Muscle of arm (tissue), 14 donors: Measurements from ENCODE around the gene TMC4. TPM values are rescaled to one million over a fixed set of nuclear protein-coding genes. Genes with fewer than 3 reads are reported as not detected.
"Not testable (repeated sequence)": the region's sequence is repeated elsewhere in the genome, so short reads cannot be mapped to it uniquely, and the experiment has no call there.

Experiments used
- DNase-seq: peaks from one replicate; pipeline ENCODE4 v3.0.0-alpha.2; 2013
- long read RNA-seq, 11 donors: transcript quantifications; one replicate each; lab custom pipeline, GENCODE V29; 2026
- polyA plus RNA-seq, 12 donors: library from polyadenylated mRNA; unstranded; fragments of 120-200 nt; gene quantifications; one replicate each; pipeline ENCODE4 v1.2.1, GENCODE V29; 2013; ENCODE audit not compliant: insufficient read length in 12 of 12

The TMC4 gene, protein sequence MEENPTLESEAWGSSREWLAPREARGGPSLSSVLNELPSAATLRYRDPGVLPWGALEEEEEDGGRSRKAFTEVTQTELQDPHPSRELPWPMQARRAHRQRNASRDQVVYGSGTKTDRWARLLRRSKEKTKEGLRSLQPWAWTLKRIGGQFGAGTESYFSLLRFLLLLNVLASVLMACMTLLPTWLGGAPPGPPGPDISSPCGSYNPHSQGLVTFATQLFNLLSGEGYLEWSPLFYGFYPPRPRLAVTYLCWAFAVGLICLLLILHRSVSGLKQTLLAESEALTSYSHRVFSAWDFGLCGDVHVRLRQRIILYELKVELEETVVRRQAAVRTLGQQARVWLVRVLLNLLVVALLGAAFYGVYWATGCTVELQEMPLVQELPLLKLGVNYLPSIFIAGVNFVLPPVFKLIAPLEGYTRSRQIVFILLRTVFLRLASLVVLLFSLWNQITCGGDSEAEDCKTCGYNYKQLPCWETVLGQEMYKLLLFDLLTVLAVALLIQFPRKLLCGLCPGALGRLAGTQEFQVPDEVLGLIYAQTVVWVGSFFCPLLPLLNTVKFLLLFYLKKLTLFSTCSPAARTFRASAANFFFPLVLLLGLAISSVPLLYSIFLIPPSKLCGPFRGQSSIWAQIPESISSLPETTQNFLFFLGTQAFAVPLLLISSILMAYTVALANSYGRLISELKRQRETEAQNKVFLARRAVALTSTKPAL
- 10 to 100 TPM in 1 of 12 donors, 1 to 10 TPM in 10, not detected in 1; 1.6 to 35.1 (median 3.5) TPM for polyA plus RNA-seq
- long read RNA-seq, donor 1, transcript TMC4-210 (15 exons, 2,373 nt), result major isoform, 10 of 66 reads
- long read RNA-seq, donor 1, partial matches to known transcripts, result 53 of 66 reads
- long read RNA-seq, donor 1, other reads (novel, unspliced or antisense), result 0 of 66 reads
- long read RNA-seq, donor 2, result 0 reads
- long read RNA-seq, donor 3, result 0 reads
- long read RNA-seq, donor 4, result 0 reads
- long read RNA-seq, donor 5, result 0 reads
- long read RNA-seq, donor 6, result 0 reads
- long read RNA-seq, donor 7, result 0 reads
- long read RNA-seq, donor 8, result 0 reads
- long read RNA-seq, donor 9, partial matches to known transcripts, result 0 of 1 reads
- long read RNA-seq, donor 9, other reads (novel, unspliced or antisense), result 0 of 1 reads
- long read RNA-seq, donor 10, result 0 reads
- long read RNA-seq, donor 11, partial matches to known transcripts, result 0 of 1 reads
- long read RNA-seq, donor 11, other reads (novel, unspliced or antisense), result 0 of 1 reads

DNA sequence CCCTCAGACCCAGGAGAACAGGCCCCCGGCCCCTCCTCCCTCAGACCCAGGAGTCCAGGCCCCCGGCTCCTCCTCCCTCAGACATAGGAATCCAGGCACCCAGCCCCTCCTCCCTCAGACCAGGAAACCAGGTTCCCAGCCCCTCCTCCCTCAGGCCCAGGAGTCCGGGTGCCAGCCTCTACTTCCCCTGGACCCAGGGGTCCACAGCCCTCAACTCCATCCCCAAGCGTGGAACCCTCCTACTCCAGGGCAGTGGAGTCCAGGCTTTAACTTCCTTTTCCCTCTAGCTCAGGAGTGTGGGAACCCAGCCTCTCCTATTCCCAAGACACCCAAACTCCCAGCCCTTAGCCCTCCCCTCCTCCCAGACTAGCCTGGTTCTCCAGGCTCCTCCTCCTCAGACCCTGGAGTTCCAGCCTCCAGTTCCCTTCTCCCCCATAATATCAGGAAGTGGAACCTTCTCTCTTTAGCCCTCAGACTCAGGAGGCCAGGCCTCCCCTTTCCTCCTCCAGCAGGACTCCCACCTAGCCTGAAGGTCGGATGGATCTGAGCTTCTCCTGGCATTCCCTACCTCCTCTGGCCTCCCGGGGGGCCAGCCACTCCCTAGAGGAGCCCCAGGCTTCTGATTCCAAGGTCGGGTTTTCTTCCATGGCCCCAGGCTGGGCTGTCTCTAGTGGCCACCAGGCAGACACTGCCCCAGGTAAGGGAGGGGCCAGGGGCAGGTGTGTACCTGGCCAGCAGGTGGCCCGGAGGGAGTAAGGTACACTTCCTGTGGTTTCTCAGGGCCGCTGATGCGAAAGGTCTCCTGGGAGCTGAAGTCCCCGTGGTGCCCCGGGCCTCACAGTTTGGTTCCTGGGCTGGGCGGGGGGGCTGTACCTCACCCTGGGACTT lies at the start of gene TMC4:
Gene TMC4 (minus strand): TSS at position 690 of the 888 bp plus-strand sequence. CDS start 43 bp downstream, at position 647.
- no peak for DNase-seq

DNA sequence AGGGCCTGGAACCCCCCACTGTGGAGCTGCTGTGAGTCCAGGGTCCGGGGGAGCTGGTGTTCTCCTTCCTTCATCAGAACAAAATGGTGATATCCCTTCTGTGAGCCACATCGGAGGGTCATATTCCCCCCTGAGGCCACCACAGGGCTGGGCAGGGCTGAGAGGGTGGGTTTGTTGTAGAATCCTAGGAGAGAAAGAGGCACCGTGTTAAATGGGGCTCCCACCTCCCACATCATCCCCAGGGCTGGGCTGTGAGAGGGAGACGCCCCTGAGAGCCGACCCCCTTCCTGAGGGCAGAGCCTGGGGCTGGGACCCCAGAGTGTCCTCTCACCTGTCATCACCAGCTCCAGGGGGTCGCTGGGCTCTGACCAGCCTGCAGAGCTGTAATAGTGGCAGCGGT lies 49.0 kb upstream of the TMC4 start:
- not testable (repeated sequence) for DNase-seq

DNA sequence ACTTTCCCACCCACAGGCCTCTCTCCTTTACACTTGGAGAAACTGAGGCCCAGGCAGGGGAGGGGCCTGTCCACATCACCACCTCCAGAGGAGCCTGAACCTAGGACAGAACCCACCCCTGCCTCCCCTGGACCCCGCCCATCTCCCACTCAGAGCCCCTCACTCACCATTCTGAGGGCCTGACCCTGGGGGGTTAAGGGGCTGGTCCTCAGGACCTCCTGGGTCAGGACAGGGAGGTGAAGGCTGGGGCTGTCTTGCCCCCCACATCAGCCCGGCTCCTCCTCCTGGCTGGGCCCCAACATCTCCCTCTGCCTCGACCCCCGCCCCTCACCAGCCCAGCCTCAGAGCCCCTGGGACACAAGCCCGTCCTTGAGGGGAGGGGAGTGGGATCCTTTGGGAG lies 46.7 kb upstream of the TMC4 start:
- not testable (repeated sequence) for DNase-seq

DNA sequence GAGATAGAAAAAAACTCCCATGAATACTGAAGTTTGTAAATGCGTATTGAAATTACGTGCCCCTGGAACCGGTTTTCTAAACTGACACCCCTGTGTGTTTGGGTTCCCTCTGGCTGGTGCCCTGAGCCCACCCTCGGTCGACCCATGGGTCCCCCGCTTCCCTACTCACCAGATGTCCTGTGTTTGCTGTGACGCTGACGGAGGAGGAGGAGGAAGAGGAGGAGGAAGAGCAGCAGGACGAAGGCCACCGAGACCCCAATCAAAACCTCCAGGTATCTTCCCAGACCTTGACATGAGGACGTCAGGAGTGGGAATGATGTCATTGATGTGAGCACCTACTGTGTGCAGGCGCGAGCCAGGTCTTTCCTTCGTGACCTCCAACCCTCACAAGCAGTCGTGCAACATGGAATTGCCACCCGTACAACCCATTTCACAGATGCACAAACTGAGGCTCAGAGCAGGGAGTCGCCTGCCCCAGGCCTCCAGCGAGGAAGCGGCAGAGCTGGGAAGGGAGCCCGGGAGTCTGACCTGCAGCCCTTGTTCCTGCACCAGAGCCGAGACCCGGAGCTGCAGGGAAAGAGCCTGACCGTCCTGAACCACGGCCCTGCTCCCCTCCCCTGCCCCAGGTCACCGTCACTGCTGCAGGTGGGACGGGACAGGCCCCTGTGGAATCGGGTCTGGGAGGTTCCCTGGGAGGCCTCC lies 46.2 kb upstream of the TMC4 start:
- no peak for DNase-seq

DNA sequence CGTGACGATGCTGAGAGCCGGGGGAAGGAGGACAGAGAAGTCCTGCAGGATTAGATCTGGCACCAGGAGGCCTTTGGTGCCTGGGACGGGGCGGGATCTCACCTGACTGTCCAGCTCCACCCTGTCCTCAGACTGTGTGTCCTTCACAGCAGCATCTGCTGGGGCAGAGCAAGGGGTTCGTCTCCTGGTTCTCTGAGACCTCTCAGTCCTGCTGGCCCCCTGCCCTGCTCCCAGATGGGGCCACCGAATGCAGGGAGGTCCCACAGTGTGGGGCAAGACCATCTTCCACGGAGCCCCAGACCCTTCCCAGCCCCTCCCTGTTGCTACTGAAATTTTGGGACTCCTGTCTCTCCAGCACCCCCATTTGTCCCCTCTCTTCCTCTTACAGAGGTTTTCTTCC lies 45.3 kb upstream of the TMC4 start:
- no peak for DNase-seq

DNA sequence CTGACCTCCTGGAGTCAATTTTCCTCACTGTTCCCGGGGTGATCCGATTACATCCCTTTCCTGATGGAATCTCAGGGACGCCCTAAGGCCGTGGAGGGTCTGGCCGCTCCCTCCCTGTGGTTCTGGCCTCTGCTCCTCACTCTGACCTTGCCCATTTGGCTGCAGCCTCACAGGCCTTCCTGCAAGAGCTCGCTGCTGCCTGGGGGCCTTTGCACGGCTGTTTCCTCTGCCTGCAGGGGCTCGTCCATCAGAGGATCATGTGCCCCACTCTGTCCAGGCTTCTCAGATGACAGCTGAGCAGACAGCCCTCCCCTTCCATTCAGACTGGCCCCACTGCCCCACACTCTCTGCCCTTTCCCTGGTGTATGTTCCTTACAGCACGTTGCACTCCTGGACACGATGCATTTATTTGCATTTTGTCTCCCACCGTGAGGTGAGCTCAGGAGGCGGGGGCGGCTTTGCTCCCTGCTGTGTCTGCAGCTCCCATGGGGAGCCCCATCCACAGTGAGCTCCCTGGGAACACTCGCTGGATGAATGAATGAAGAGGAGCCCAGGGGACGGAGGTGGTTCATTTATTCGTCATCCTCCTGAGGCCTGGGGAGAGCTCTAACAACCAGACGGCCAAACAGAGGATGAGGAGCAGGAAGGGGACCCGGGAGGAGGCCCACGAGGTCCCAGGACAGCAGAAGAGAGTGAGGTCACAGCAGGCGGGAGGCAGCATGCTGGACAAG lies 44.7 kb upstream of the TMC4 start:
- not testable (repeated sequence) for DNase-seq

DNA sequence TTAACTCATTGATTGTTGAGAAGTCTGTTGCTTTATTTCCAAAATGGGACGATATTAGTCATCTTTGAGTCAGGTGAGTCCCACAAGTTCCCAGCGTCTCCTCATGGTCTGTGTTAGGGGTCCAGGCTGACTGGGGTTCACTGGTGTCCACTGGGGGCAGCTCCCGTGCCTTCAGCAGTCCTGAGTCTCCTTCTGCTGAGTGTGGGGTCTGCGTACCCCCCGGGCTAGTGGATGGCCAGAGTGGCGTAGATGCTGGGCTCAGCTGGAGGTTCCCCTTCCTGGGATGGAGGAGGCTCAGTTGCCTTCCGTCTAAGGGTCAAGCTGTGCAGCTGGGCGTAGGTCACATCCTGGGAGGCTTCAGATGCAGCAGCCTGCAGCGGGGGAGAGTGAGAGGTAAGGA lies 43.9 kb upstream of the TMC4 start:
- DNase-seq, result no peak

DNA sequence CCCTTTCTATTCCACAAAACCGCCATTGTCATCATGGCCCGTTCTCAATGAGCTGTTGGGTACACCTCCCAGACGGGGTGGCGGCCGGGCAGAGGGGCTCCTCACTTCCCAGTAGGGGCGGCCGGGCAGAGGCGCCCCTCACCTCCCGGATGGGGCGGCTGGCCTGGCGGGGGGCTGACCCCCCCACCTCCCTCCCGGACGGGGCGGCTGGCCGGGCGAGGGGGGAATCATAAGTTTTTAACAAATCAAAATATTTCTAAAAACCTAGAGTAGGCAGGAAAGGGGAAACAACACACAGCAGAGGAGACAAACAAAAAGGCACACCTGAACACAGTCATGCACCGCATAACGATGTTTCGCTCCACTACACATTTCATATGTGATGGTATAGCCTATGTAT lies 41.8 kb upstream of the TMC4 start:
- not testable (repeated sequence) for DNase-seq

DNA sequence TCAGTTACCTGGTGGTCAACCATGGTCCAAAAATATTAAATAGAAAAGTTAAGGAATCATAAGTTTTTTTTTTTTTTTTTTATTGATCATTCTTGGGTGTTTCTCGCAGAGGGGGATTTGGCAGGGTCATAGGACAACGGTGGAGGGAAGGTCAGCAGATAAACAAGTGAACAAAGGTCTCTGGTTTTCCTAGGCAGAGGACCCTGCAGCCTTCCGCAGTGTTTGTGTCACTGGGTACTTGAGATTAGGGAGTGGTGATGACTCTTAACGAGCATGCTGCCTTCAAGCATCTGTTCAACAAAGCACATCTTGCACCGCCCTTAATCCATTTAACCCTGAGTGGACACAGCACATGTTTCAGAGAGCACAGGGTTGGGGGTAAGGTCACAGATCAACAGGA lies 41.3 kb upstream of the TMC4 start:
- DNase-seq, result not testable (repeated sequence)

DNA sequence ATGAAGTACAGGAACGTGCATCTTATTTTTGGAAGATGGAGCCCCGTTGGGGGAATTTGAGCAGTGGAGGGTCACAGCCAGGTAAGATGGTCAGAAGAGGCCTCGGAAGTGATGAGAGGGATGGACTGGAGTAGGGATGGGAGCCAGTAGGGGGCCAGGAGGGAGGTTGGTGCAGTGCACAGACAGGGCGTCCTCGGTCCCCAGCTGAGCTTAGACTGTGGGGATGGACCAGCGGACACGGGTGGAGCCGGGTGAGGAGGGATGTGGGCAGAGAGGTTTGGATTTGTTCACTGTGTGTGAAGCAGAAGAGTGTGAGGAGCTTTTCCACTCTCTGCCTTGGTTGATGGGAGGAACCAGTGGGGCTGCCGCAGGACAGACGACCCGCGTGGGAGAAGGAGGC lies 38.3 kb upstream of the TMC4 start:
- no peak for DNase-seq

DNA sequence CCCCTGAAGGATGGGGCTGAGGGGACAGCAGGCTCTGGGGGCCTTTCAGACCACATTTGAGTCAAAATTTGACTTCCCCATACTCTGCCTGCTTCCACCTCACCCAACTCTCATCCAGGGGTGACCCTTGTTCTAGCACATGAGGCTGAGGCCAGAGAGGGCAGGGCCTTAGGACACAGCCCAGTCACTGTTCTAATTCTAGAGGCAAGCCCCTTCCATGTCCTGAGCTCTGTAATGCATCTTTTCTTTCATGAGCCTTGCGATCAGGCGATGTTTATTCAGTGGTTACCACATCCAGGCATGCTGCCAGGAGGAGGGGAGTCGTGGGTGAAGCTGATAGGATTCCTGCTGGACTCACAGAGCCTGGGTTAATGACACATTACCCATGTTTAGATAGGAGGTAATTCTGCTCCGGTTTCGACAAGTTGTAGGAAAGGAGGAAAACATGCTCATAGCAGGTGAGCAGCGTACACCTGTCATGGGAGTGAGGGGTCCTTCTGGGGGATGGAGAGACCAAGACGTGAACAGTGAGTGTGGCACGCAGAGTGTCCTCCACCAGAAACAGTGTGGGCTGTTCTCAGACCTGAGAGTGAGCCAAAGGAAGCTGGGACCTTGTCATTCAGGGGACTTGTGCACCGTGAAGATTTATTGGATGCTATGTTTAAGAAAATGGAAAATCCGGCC lies 37.0 kb upstream of the TMC4 start:
- DNase-seq, result peak; percentile 45

DNA sequence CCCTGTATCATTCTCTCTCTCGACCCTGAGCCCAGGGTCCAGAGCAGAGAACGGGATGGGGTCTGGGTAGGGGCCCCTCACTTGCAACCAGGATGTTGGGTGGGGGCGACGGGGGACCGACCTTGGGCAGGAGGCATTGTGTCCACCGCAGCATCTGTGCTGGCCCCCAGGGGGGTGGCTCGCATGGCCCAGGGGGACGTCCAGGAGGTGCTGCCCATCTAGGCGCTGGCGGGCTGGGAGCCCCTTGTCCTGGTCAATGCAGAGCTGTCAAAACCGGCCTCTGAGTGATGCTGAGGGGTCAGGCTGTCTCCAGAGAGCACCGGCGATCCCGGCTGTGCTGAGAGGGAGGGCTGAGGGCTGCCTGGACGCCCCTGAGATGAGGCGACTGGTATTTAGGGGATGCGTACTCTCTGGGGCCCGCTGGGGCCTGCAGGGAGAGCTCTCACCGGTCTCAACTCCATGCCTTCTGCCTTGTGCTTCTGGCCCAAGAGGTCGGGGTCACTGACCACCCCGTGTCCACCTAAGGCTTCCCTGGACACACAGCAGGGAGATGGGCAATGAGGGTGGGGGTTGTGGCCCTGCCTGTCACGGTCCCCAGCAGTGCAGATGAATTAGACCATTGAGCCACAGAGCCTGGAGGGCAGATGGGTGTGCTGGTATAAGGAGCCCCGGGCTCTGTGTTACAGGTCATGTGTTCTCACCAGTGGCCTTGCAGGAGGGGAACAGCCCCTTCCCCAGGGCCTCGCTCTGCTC lies 36.3 kb upstream of the TMC4 start:
- DNase-seq, result no peak

DNA sequence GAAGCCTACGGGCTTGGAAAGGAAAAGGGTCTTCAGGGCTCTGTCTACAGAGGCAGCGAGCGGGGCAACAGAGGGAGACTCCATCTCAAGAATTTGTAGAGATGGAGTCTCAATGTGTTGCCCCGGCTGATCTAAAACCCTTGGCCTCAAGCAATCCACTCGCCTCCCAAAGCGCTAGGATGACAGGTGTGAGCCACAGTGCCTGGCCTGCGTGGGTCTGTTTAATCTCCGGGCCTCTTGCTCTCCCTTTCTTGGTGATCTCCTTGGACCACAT lies 35.8 kb upstream of the TMC4 start:
- no peak for DNase-seq

DNA sequence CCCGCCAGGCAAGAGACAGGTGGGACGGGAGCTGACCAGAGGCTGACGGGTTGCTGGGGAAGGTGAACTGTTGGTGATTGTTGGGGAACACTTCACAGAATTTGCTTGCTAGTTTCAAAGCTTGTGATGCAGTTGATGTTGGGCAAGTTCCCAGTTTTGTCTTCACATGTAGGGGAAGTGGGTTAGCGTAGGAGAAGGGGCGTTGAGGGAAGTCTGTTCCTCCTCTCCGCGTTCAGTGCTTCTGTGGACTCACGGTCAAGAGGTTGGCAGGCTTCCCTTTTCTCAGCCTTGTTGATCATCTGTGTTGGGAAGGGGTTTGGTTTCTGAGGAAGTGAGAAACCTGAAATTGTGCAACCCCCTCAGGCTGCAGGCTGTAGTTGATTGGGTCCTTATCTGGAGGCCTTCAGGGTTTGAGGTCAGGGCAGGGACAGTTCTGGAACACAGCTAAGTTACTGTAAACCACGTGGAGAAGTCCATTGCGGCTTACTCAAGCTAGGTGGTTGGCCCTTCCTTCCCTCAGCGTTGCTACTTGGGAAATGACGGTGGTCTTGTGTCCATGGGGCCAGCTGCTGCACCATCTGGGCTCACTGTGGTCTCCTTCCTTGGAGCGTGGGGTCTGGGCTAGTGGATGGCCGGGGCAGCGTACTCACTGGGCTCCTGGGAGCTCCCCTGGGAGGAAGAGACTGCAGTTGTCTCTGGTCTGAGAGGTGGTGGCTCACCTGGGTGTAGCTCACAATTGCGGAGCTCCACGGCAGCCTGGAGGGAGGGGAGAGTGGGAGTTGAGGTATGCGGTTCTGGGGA lies 35.2 kb upstream of the TMC4 start:
- peak; percentile 64 for DNase-seq

DNA sequence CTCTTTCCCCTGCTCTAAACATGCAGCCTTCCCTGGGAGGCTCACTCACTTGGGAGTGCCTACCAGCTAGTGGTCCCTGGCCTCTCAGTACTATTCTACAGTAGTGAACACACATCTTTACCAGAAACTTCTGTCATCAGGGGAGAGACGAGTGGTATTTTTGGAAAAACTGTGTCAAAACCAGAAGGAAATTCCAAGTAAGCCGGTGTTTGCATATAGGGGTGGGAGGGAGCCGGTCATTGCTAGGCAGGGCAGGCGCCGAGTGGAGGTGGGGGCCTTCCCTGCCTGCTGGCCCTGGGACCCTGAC lies 34.7 kb upstream of the TMC4 start:
- no peak for DNase-seq

DNA sequence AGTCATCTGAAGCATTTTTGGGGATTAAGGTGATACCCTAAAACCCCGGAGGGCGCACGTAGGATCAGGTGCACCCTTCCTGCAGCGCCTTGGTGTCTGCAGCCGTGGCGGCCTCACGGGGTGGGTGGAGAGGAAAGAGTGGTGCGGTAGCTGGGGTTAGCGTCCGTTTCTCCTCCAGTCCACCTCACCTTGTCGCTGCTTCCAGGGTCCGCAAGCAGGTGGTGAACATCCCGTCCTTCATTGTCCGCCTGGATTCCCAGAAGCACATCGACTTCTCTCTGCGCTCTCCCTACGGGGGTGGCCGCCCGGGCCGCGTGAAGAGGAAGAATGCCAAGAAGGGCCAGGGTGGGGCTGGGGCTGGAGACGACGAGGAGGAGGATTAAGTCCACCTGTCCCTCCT lies 34.2 kb upstream of the TMC4 start:
- not testable (repeated sequence) for DNase-seq

DNA sequence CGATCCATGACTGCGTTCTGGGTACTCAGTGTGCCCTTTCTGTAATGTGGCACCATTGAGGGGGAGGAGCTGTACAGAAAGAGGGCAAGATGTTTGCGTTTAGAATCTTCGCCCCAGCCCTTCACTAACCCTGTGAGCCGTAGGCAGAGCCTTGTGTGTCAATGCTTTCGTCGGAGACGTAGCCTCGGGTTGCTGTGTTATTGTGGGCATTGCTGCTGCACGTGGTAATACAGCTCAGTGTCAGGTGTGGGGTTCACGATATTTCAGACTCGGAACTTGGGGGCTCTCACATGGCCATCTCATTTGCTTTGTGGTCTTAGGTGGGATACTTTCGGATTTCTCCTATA lies 33.8 kb upstream of the TMC4 start:
- no peak for DNase-seq
